ENCODE results near the gene SETD1B. TPM values are rescaled to one million over a fixed set of nuclear protein-coding genes. Genes with fewer than 3 reads are reported as not detected.

The SETD1B gene
- total RNA-seq, 3 donors from 2014 or later, result 4.2 to 7.9 (median 6.1) TPM

GRCh38 chr12:121809712-121810116, 5.9 kb downstream of the SETD1B start:
- Histone ChIP-seq H3K36me3 (no peaks in the 10 kb centered on the region), H3K4me3 (no peak overlapping the region), H3K4me1 (peaks cover 9 to 26% of the 10 kb centered on the region in 2 donors), H3K9me3 (no peaks in the 10 kb centered on the region), H3K27ac (no peak overlapping the region), H3K27me3 (no peaks in the 10 kb centered on the region)
- intact Hi-C loops (cut with DNase I; ENCODE audit: low total_unique reads), result no loop called here
- no peak for DNase-seq (ENCODE audit: low spot score in 2 of 2)
- TF ChIP-seq POLR2AphosphoS5 (IDR thresholded peaks at IDR 0.05), result no peak
- TF ChIP-seq POLR2A (IDR thresholded peaks at IDR 0.05), result no peak
- no peak for TF ChIP-seq CTCF (IDR thresholded peaks at IDR 0.05)

GRCh38 chr12:121810234-121810817, 6.5 kb downstream of the SETD1B start:
- Histone ChIP-seq H3K9me3 (no peaks in the 10 kb centered on the region), H3K27ac (peak overlapping the region in 1 of 2 donors; percentile 90), H3K36me3 (no peaks in the 10 kb centered on the region), H3K4me1 (peaks cover 9 to 26% of the 10 kb centered on the region in 2 donors), H3K4me3 (peak overlapping the region in 1 of 3 donors; percentile 73), H3K27me3 (no peaks in the 10 kb centered on the region)
- DNase-seq (ENCODE audit: low spot score in 2 of 2), result no peak
- TF ChIP-seq POLR2AphosphoS5 (IDR thresholded peaks at IDR 0.05) (no peak), CTCF (IDR thresholded peaks at IDR 0.05) (no peak), POLR2A (IDR thresholded peaks at IDR 0.05) (no peak)
- intact Hi-C loops (cut with DNase I; ENCODE audit: low total_unique reads), result no loop called here

GRCh38 chr12:121810833-121811433, 7.1 kb downstream of the SETD1B start:
- no peaks in the 10 kb centered on the region for H3K27me3 ChIP-seq
- intact Hi-C loops (cut with DNase I; ENCODE audit: low total_unique reads), result no loop called here
- no peak for DNase-seq (ENCODE audit: low spot score in 2 of 2)
- peak overlapping the region; percentile 48 to 73 (median 57) for H3K4me3 ChIP-seq
- no peaks in the 10 kb centered on the region for H3K9me3 ChIP-seq
- peak overlapping the region; percentile 59 to 90 for H3K27ac ChIP-seq
- peaks cover 9 to 26% of the 10 kb centered on the region in 2 donors for H3K4me1 ChIP-seq
- no peaks in the 10 kb centered on the region for H3K36me3 ChIP-seq
- TF ChIP-seq POLR2A (IDR thresholded peaks at IDR 0.05) (no peak), POLR2AphosphoS5 (IDR thresholded peaks at IDR 0.05) (no peak), CTCF (IDR thresholded peaks at IDR 0.05) (no peak)

- intact Hi-C loops (cut with DNase I; ENCODE audit: low total_unique reads), result loop anchor here (1.0 kb wide), 1 partner anchor 16 kb away; no protein-coding TSS in a partner anchor
- Histone ChIP-seq H3K9me3 (no peaks in the 10 kb centered on the region), H3K36me3 (no peaks in the 10 kb centered on the region), H3K4me3 (peak overlapping the region; percentile 48 to 73 (median 57)), H3K27ac (peak overlapping the region; percentile 59 to 90), H3K4me1 (peaks cover 9 to 20% of the 10 kb centered on the region in 2 donors), H3K27me3 (no peaks in the 10 kb centered on the region)
- DNase-seq (ENCODE audit: low spot score in 2 of 2), result no peak
- TF ChIP-seq CTCF (IDR thresholded peaks at IDR 0.05), result peak; percentile 88 to 96 (median 90)
- TF ChIP-seq POLR2AphosphoS5 (IDR thresholded peaks at IDR 0.05), result no peak
Measured at GRCh38 chr12:121811434-121812319, 7.9 kb downstream of the SETD1B start.
